GM10847 (cell line): ENCODE results near the gene ACSL4.

ENCODE experiments used
- POLR2A ChIP-seq: IDR thresholded peaks from 2 replicates; pipeline ENCODE4 v1.6.1; 2011; ENCODE audit not compliant: insufficient read length; ENCODE audit errors: extremely low read depth

Gene ACSL4

GRCh38 chrX:109732807-109733612 is at the start of gene ACSL4:
ACSL4 (minus strand) TSS chrX:109733257; CDS start chrX:109683363, 49,894 bp downstream.
- TF ChIP-seq POLR2A: peak; percentile 50

DNA sequence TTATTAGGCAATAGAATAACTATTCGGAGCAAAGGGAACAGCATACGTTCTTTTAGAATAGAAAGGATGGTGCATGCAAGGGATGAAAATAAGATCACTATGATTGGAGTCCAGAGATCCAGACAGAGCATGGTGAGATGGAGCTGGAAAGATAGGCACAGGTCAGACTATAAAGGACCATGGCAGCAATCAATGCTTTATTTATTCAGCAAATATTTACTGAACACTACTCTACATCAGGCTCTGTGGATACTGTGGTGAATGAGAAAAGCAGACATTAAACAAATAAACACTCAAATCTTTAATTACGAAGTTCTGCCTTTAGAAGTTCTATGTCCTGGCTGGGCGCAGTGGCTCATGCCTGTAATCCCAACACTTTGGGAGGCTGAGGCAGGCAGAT is 44.7 kb upstream of the ACSL4 start:
- no peak for TF ChIP-seq POLR2A

DNA sequence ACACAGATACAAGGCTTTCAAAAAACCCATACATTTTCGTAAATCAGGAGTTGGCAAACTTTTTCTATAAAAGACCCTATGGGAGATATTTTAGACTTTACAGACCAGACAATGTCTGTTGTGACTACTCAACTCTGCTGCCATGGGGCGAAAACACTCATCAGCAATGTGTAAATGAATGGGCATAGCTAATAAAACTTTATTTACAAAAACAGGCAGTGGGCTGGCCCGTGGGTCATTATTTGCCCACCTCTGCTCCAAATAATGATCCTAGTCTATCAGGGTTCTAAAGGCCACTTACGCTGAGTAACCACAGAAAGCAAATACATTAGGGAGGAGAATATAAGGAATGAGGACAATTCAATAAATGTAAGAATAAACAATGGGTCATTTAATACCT is 43.9 kb upstream of the ACSL4 start:
- no peak for TF ChIP-seq POLR2A

DNA sequence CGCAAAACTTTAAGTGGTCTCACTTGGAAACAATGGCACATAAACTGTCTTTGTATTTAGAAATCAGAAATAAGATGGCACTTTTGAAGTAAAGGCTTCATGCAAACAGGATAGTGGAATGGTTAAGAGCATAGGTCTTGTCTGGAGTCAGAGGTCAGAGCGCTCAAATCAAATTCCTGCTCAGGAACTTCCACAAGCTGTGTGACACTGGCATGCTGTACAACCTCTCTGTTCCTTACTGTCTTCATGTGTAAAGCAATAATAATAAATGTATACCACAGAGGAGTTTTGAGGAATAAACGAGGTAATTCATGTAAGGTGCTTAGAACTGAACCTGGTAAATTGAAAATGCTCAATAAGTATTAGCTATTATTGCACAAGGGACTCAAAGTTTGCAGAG is 43.4 kb upstream of the ACSL4 start:
- no peak for TF ChIP-seq POLR2A

DNA sequence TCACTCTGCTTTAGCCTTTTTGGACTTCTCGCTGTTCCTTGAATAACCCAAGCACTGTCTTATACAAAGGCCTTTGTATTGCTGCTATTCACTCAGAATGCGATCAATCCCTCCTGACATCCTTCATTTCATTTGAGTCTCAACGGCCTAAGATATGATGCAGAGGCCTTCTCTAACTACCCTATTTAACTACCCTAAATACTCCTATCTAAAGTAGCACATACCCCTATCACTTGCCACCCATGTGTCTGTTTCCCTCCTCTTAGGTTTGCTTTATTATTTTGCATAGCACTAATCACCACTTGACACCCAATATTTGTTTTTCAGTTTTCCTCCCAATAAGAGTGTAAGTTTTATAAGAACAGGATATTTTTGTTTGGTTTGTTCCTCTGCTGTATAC is 42.3 kb upstream of the ACSL4 start:
- no peak for TF ChIP-seq POLR2A

GRCh38 chrX:109774706-109775105 is 41.6 kb upstream of the ACSL4 start:
- no peak for TF ChIP-seq POLR2A

- no peak for TF ChIP-seq POLR2A
These were observed 41.1 kb upstream of the ACSL4 start for GRCh38 chrX:109774136-109774535.

- TF ChIP-seq POLR2A: no peak
These were observed 40.3 kb upstream of the ACSL4 start for GRCh38 chrX:109773374-109773773.

DNA sequence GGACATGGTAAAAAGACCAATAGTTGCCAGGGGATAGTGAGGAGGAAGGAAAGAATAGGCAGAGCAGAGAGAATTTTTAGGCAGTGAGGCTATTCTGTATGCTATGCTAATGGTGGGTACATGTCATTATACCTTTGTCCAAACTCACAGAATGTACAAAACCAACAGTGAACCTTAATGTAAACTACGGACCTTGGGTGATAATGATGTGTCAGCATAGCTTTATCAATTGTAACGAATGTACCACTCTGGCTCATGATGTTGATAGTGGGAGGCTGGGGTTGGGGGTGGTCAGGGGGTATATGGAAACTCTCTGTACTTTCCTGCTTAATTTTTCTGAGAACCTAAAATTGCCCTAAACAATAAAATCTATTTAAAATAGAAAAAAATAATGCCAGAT is 37.7 kb upstream of the ACSL4 start:
- no peak for TF ChIP-seq POLR2A

- TF ChIP-seq POLR2A: no peak
These were observed 27.8 kb upstream of the ACSL4 start for GRCh38 chrX:109760922-109761250.

DNA sequence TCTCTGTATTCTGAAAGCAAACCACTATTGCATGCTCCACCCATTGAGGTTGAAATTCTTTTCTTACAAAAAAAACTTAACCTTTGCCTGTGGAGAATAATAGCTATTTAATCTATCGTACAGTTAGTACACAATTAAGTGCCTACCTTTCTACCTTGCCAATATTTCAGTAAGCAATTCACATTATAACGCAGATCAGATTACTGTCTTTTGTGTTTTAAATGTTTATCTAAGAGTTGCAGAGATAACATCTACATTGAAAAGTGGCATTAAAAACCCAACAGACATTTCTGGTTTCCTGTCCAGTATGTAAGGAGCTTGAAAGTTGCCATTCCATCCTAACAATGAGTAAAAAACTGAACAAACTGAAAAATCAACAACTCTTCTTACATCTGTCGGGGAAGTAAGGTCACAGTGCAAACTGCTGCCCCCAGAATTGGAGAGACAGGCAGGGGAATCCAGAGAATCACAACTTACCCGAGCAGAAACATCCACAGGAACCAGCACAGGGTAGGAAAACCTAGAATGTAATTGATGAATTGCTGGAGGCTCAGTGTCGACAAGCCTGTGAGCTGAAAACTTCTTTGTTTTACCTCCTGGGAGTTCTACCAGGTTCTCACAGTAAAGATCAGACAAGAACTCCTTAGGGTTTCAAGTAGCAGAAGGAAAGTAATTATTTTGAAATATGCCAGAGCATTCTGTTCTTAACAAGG is 27.3 kb upstream of the ACSL4 start:
- TF ChIP-seq POLR2A: no peak

DNA sequence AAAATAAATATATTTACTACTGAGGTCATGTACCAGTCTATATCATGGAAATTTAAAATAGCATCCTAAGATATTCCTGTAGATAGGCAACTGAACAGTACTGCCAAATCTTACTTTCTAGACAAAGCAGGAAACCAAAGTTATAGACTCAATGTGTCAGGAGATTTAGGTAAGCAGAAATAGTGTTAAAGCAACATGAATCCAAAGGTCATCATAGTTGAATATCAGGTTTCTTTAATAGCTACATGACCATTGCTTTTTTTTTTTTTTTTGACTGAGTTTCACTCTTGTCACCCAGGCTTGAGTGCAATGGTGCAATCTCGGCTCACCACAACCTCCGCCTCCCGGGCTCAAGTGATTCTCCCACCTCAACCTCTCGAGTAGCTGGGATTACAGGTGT is 20.2 kb upstream of the ACSL4 start:
- no peak for TF ChIP-seq POLR2A

GRCh38 chrX:109751698-109752097 is 18.6 kb upstream of the ACSL4 start:
- no peak for TF ChIP-seq POLR2A

DNA sequence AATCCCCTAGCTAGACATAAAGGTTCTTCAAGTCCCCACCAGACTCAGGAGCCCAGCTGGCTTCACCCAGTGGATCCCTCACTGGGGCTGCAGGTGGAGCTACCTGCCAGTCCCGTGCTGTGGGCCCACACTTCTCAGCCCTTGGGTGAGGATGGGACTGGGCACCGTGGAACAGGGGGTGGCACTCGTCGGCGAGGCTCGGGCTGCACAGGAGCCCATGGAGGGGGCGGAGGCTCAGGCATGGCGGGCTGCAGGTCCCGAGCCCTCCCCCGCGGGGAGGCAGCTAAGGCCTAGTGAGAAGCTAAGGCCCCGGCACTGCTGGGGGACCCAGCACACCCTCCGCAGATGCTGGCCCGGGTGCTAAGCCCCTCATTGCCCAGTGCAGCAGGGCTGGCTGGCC is 16.1 kb upstream of the ACSL4 start:
- no peak for TF ChIP-seq POLR2A

DNA sequence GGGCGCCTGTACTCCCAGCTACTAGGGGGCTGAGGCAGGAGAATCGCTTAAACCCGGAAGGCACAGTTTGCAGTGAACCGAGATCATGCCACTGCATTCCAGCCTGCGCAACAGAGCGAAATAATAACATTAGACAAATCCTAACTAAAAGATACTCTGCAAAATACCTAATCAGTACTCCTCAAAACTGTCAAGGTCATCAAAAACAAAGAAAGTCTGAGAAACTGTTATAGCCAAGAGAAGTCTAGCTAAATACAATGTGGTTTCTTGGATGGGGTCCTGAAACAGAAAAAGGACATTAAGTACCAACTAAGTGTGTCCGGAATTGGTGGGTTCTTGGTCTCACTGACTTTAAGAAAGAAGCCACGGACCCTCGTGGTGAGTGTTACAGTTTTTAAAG is 14.6 kb upstream of the ACSL4 start:
- TF ChIP-seq POLR2A: no peak

- no peak for TF ChIP-seq POLR2A
These were observed 9.7 kb upstream of the ACSL4 start for GRCh38 chrX:109742722-109743121.

DNA sequence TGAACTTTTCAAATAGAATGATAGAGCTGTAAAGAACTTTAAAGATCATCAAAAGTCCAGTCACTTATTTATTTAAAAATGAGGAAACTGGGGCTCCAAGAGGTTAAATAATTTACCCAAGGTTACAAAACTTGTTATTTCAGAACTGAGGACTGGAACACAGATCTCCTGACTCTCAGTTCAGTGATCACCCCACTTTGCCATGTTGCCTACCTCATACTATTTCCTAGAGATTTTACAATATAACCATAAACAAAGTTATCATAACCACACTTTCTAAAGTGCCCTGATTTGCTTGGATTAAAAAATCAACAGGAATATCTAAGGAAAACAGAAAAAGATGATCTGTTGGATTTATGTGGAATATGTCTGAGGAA is 7.4 kb upstream of the ACSL4 start:
- no peak for TF ChIP-seq POLR2A
